GM03348 (cell line): ENCODE results near the gene PLXNC1.

ENCODE experiments used
- DNase-seq: peaks from one replicate; pipeline ENCODE4 v3.0.0; 2012; ENCODE audit warnings: low spot score

The PLXNC1 gene

GRCh38 chr12:94180558-94181296, 32.4 kb downstream of the PLXNC1 start:
- DNase-seq = no peak

- DNase-seq = no peak
Observed at GRCh38 chr12:94182986-94183707, 34.8 kb downstream of the PLXNC1 start.

- no peak for DNase-seq
Observed at GRCh38 chr12:94183708-94184379, 35.5 kb downstream of the PLXNC1 start.

- DNase-seq = no peak
Observed at GRCh38 chr12:94184995-94185719, 36.8 kb downstream of the PLXNC1 start.

GRCh38 chr12:94185801-94186200, 37.4 kb downstream of the PLXNC1 start:
- no peak for DNase-seq

- peak; percentile 33 for DNase-seq
Observed at GRCh38 chr12:94186278-94187241, 38.2 kb downstream of the PLXNC1 start.

GRCh38 chr12:94187361-94187760, 39.0 kb downstream of the PLXNC1 start:
- DNase-seq = peak; percentile 25

GRCh38 chr12:94190623-94191022, 42.2 kb downstream of the PLXNC1 start:
- no peak for DNase-seq

- no peak for DNase-seq
Observed at GRCh38 chr12:94191023-94191422, 42.6 kb downstream of the PLXNC1 start.

- no peak for DNase-seq
Observed at GRCh38 chr12:94191811-94192210, 43.4 kb downstream of the PLXNC1 start.

GRCh38 chr12:94192506-94192905, 44.1 kb downstream of the PLXNC1 start:
- DNase-seq = no peak

GRCh38 chr12:94193168-94193567, 44.8 kb downstream of the PLXNC1 start:
- no peak for DNase-seq

- DNase-seq = no peak
Observed at GRCh38 chr12:94195483-94195882, 47.1 kb downstream of the PLXNC1 start.

- DNase-seq = no peak
Observed at GRCh38 chr12:94198469-94198868, 50.1 kb downstream of the PLXNC1 start.

GRCh38 chr12:94198872-94199271, 50.5 kb downstream of the PLXNC1 start:
- no peak for DNase-seq

- DNase-seq = no peak
Observed at GRCh38 chr12:94200069-94200468, 51.7 kb downstream of the PLXNC1 start.

GRCh38 chr12:94200695-94201094, 52.3 kb downstream of the PLXNC1 start:
- DNase-seq = no peak

GRCh38 chr12:94202245-94203180, 54.1 kb downstream of the PLXNC1 start:
- no peak for DNase-seq

GRCh38 chr12:94203181-94203546, 54.8 kb downstream of the PLXNC1 start:
- no peak for DNase-seq

- no peak for DNase-seq
Observed at GRCh38 chr12:94203796-94204195, 55.4 kb downstream of the PLXNC1 start.
